ENCODE results near the gene LIPC.

The LIPC gene

GRCh38 chr15:58495891-58496408 is 64.2 kb downstream of the LIPC start:
- DNase-seq (ENCODE audit: low spot score): no peak

GRCh38 chr15:58497046-58497785 is 65.4 kb downstream of the LIPC start:
- no peak for DNase-seq (ENCODE audit: low spot score)

- DNase-seq (ENCODE audit: low spot score): peak; percentile 22
These were observed 67.2 kb downstream of the LIPC start for GRCh38 chr15:58498821-58499580.

GRCh38 chr15:58501006-58501405 is 69.2 kb downstream of the LIPC start:
- no peak for DNase-seq (ENCODE audit: low spot score)

- DNase-seq (ENCODE audit: low spot score): no peak
These were observed 69.9 kb downstream of the LIPC start for GRCh38 chr15:58501636-58502188.

GRCh38 chr15:58503139-58504027 is 71.6 kb downstream of the LIPC start:
- DNase-seq (ENCODE audit: low spot score): no peak

- DNase-seq (ENCODE audit: low spot score): no peak
These were observed 73.0 kb downstream of the LIPC start for GRCh38 chr15:58504674-58505234.

- DNase-seq (ENCODE audit: low spot score): no peak
These were observed 73.8 kb downstream of the LIPC start for GRCh38 chr15:58505581-58505980.

- DNase-seq (ENCODE audit: low spot score): no peak
These were observed 74.3 kb downstream of the LIPC start for GRCh38 chr15:58506064-58506490.

- no peak for DNase-seq (ENCODE audit: low spot score)
These were observed 75.2 kb downstream of the LIPC start for GRCh38 chr15:58506783-58507668.

- DNase-seq (ENCODE audit: low spot score): no peak
These were observed 77.8 kb downstream of the LIPC start for GRCh38 chr15:58509556-58509955.

- DNase-seq (ENCODE audit: low spot score): peak; percentile 90
These were observed 79.2 kb downstream of the LIPC start for GRCh38 chr15:58510715-58511598.

GRCh38 chr15:58511599-58511987 is 79.8 kb downstream of the LIPC start:
- DNase-seq (ENCODE audit: low spot score): no peak

- no peak for DNase-seq (ENCODE audit: low spot score)
These were observed 80.7 kb downstream of the LIPC start for GRCh38 chr15:58512522-58512921.

- DNase-seq (ENCODE audit: low spot score): no peak
These were observed 81.2 kb downstream of the LIPC start for GRCh38 chr15:58513008-58513407.

- no peak for DNase-seq (ENCODE audit: low spot score)
These were observed 82.0 kb downstream of the LIPC start for GRCh38 chr15:58513726-58514336.

GRCh38 chr15:58515807-58516206 is 84.0 kb downstream of the LIPC start:
- no peak for DNase-seq (ENCODE audit: low spot score)

GRCh38 chr15:58517252-58517681 is 85.5 kb downstream of the LIPC start:
- DNase-seq (ENCODE audit: low spot score): no peak

Measured in kidney capillary endothelial cell (primary cell).